H1 (cell line): ENCODE results near the gene SLC37A2. TPM values are rescaled to one million over a fixed set of nuclear protein-coding genes. Genes with fewer than 3 reads are reported as not detected.

Source experiments
- CREB1 ChIP-seq: IDR thresholded peaks from 2 replicates; pipeline ENCODE4 v1.6.1; 2012; ENCODE audit warnings: inconsistent platforms
- RAD21 ChIP-seq, 2 experiments: IDR thresholded peaks in 1 of 2; conservative IDR thresholded peaks in 1 of 2; 2 replicates each; pipeline ENCODE4 v1.6.1; 2011; ENCODE audit warnings: low read depth in 2 of 2, low read length in 2 of 2, improper control_type of control experiment in 1 of 2, inconsistent platforms in 1 of 2, mild to moderate bottlenecking in 1 of 2, moderate library complexity in 1 of 2
- polyA plus RNA-seq, 7 experiments: library from polyadenylated mRNA; depleted of rRNA in 3 of 7; stranded (reverse) in 5 of 7; unstranded in 2 of 7; fragments of >200 nt in 5 of 7; fragments of 200-250 nt in 2 of 7; gene quantifications; 1 replicate in 5 of 7; 2 replicates in 1 of 7; 4 replicates in 1 of 7; pipeline versions ENCODE4 v1.2.1 to v1.2.3, GENCODE V29; 2011 to 2013; ENCODE audit warnings: missing spikeins in 2 of 7, mixed read lengths in 2 of 7
- total RNA-seq: library from RNA; stranded (reverse); fragmentation: NEBNext Ultra II Directional; extraction: Animal tissue kit (Norgen Biotek cat#: 25700); gene quantifications from 2 replicates; pipeline ENCODE4 v1.2.1, GENCODE V29; 2021

Gene SLC37A2
- total and polyA plus RNA-seq, 2 of the 8 experiments (the other 6 are each of a cell fraction or from before 2014, with no cell fraction given) = 1.3 to 1.9 TPM

- TF ChIP-seq RAD21 (IDR thresholded peaks at IDR 0.05 in 1 of 2, conservative IDR thresholded peaks at IDR 0.05 in 1 of 2; ENCODE audit: low read depth in 2 of 2, low read length in 2 of 2) (peak in 1 of 2 experiments; percentile 19; a peak in 1 of 4 replicates), CREB1 (peak; percentile 40; the same call in 1 of the 2 replicates)
These were observed 431 bp downstream of the SLC37A2 start (continued) for GRCh38 chr11:125063429-125064043.
